Measurements from ENCODE around the gene CLCN2.

Gene CLCN2

DNA sequence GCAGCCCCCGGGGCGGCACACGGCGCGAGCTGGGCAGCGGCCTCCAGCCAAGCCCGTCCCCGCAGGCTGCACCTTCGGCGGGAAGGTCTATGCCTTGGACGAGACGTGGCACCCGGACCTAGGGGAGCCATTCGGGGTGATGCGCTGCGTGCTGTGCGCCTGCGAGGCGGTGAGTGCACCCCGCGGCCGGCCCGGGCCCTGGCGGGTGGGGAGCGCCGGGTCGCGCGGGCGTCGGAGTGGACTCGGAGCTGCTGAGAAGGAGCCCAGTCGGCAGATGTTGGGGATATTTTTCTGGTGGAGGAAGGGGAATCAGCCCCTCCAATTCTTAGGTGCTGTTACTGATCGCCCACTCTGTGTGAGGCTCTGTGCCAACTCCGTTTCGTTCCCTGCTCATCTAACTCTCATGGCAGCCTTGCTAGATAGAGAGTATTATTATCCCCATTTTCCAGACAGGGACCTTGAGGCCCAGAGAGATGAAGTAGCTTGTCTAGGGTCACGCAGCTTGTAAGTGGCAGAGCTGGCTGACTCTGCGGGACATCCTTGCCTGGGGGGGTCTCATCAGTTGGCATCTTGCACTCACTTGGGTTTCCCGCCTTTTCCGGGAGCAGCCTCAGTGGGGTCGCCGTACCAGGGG lies 19.3 kb upstream of the CLCN2 start:
- DNase-seq (ENCODE audit: low spot score): no peak

DNA sequence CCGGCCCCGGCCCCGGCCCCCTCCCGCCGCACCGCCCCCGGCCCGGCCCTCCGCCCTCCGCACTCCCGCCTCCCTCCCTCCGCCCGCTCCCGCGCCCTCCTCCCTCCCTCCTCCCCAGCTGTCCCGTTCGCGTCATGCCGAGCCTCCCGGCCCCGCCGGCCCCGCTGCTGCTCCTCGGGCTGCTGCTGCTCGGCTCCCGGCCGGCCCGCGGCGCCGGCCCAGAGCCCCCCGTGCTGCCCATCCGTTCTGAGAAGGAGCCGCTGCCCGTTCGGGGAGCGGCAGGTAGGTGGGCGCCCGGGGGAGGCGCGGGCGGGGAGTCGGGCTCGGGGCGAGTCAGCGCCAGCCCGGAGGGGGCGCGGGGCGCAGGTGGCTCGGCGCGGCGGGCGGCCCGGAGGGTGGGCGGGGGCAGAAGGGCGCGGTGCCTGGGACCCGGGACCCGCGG lies 18.8 kb upstream of the CLCN2 start:
- no peak for DNase-seq (ENCODE audit: low spot score)

DNA sequence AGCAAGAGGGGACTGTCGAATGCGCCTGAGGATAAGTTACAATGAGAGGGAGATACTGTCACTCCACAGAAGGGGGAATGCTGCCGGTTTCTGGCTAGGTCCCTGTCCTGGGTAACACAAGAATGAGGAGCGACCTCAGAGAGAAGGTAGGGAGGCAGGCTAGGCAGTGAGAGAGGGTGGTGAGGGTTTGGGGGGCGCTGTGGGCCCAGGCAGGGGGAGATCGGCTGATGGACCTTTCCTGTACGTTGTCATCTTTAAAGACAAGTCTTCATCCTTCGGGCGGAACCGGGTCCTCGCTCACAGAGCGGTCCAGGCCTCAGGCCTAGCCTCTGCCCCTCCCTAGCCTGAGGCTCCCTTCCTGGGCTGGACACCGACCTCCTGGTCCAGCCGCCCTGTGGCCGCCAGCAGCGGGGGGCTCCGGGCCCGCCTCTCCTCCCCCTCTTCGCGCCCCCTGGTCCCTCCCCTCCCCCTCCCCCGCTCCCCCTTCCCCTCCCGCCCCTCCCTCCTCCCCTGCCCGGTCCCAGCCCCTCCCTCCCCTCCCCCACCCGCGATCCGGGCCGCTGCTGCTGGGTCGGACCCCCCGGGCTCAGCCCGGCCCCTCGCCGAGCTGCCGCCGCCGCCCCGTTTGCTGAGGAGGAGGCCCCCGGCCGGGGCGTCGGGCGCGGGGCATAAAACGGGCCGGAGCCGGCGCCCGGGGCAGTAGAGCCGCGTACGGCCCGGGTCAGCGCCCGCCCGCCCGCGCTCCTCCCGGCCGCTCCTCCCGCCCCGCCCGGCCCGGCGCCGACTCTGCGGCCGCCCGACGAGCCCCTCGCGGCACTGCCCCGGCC lies 18.2 kb upstream of the CLCN2 start, which contains the start of gene CHRD:
CHRD (plus strand) TSS at position 697 of the 827 bp plus-strand sequence. CDS start 265 bp downstream, outside the sequence.
- DNase-seq (ENCODE audit: low spot score): no peak

DNA sequence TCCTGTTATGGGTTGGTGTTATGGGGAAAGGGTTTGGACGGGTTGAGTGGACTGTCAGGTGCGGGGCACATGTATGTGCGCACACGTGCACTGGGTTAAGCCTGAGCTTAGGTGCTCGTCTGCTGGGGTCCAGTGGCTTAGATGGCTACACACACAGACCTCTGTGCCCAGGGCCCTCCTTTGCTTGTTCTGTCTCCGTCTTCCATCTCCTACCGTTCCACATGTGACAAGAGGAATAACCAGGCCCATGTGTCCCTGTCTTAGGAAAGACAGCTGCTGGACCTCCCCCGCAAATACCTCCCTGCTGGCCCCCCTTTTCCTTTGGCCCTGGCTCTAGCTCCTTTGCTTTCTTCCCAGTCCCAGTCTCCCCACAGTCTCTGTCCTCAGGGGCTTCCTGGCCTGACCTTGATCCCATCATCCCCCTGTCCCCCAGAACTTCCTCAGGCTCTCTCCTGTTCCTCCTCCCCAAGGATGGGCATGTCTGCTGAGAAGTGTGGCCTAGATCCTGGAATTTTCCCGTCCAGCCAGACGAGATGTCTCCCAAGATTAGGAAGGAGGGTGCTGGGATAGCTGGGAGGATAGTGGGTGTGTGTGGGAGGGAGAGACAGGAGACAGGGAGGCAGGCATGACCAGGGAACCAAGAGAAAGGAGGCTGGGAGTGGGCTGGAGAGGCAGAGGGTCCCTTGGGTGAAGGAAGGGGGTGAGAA lies 17.4 kb upstream of the CLCN2 start:
- DNase-seq (ENCODE audit: low spot score): no peak

DNA sequence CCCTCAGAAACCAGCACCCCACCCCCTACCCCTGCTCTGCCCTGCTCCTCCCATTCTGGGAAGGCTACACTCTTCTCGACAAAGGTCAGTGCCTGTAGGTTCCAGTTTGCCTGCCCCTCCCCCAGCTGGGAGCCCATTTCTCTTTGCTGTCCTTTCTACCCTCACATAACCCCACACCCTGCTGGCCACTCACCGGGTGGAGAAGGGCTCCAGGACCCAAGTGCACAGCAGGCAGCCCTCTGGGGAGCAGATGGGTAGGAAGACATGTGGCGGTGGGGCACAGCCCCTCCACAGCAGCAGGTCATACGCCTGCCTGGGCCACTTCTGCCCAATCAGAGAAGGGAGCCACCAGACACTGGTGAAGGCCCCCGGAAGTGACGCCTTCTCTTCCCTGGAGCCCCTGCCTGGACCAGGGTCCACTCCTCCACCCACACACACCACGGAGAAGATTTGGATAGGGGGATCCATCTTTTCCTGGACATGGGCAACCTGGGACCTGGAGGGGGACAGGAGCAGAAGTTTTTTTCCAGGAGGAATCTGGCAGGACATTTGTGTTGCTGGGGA lies 16.6 kb upstream of the CLCN2 start, which contains the start of gene THPO:
THPO (minus strand) TSS at position 326 of the 564 bp plus-strand sequence. CDS start 1,948 bp downstream, outside the sequence.
- DNase-seq (ENCODE audit: low spot score): no peak

DNA sequence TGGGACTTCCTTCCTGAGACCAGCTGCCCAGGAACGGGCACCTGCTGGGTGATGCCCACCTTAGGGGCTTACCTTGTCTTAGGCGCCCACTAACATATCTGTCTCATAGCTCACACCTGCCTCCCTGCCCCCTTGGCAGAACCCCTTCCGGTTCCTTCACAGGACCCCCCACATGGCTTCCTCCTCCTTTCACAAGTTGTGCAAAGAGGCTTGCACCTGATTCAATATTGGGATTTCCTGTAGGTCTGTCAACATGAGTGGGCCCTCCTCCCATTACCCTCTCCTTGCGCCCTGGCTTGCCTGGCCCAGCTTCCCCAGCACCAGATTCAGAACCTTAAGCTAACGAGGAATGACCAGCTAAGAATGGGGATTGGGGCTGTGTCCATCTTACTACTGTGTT lies 16.0 kb upstream of the CLCN2 start:
- DNase-seq (ENCODE audit: low spot score): no peak

DNA sequence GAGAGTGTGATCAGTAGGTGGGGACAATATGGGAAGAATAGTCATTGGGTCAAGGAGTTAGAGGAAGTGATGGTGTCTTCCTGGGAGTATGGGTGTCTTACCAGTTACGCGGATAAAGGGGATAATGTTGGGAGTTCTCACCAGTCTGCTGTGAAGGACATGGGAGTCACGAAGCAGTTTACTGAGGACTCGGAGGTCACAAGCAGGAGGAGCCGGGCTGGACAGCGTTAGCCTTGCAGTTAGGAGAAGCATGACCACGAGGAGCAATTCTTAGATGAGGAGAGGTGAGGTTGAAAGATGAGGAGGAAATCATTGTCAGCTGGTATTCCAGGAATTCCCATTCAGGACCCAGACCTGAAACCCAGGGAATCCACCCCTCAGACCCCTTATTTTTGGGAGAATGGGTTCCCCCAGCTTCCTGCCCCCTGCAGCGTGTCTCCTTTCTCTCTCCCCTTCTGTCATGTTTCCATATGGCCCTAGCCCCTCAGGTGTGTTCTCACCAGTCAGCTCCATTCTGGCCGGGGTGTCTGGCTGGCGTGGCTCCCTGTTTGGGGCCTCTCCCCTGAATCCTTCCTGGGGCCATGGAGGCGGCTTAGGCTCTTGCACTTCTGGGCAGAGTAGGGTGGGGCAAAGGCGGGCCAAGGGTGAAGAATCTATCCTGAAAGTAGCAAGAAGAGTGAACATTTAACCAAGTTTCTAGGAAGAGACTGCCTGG lies 14.5 kb upstream of the CLCN2 start:
- no peak for DNase-seq (ENCODE audit: low spot score)

DNA sequence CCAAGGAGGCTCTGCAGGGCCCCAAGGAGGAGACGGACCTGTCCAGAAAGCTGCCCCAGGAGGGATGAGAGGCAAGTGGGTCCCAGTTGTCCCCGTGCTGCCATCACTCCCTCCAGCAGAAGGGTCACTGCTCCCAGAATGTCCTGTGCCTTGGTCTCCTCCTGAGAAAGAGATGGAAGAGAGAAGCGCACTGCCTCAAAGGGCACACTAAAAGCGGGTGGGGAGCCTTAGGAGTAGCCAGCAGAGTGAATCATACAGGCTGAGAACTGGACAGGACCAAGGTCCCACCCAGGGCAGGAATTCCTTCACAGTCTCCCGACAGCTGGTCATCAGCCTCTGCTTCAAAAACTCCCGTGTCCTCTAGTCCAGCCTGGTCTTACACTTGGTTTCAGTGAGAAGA lies 12.0 kb upstream of the CLCN2 start:
- DNase-seq (ENCODE audit: low spot score): no peak

DNA sequence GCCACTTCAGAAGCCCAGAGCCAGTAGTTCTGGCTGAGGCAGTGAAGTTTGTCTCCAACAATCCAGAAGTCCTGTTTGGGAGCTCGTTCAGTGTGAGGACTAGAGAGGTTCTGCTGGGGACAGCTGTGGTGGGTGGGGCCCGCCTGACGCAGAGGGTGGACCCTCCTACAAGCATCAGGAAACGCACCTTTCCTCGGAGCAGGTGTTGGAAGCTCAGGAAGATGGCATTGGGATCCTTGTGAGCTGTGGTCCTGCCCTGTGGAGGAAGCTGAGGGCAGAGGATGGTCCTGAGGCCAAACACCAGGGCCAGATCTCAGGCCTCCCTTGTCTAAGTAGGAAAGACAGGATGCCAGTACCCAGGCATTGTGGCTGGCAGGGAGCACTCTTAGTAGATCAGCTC lies 11.5 kb upstream of the CLCN2 start:
- DNase-seq (ENCODE audit: low spot score): no peak

DNA sequence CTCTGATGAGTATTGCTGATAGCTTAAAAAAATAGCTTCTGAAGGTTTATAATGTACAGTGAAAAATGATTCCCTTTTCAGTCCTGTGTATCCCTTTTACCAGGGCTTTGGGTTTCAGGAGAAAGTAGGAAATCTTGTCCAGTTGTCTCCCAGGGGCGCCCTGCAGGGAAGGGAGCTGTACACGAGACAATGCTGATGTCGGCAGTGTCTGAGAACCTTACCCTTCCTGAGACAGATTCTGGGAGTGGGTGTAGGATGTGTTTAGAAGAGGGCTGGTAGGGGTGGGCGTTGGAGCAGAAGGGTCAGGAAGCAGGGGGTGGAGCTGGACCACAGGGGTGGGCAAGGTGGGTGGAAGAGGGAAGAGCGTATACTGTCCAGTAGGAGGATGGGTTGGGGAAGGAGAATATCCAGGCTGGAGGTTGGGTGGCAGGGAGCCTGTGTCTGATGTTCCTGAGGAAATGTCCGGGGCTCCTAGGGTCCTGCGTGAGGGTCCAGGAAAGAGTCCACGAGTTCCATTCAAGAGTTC lies 11.0 kb upstream of the CLCN2 start:
- DNase-seq (ENCODE audit: low spot score): no peak

DNA sequence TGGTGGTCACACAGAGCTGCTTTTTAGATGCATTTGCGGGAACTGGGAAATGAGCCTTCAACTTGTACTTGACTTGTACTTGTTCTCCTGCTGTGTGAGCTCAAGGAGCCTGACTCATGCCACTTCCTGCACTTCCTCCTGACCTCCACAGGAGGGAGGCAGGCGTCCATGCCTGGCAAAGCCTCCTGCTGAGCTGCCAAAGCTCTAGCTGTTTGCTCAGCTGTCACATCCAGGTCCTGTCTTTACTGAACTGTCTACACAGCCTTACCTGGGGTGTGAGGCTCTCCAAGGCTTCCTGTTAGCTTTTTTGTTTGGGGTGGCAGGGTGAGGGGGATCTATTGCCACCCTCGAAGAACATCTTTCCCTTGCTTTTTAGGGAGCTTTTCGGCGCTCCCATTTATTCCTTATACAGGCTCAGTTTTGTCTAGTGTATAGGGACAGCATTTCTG lies 10.2 kb upstream of the CLCN2 start:
- peak; percentile 84 for DNase-seq (ENCODE audit: low spot score)

DNA sequence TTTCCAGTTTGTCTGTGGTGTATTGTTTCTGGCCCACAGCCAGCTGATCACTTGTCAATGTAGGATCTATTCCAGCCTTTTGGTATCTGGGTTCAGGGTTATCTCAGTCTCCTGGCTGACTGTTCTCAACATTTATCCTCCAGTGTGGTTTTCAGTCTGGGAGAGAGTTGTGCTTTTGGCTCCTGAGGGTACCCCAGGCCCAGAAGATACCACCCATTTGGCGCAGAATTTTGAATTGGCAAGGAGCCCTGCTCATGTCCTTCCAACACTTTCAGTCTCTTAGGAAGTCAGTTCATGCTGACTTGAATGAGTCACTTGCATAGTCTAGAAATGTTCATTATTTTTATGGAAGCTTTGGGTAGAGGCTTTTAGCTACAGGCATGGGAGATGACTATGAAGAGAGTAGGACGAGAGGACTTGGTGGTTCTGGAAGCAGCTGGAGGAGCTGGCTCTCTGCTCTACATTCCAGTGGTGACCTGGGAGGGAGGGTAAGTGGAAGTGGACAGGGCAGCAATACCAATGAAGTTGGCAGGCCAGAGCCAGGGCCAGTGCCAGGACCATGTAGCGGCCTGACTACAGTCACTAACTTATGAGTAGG lies 7.3 kb upstream of the CLCN2 start:
- no peak for DNase-seq (ENCODE audit: low spot score)

DNA sequence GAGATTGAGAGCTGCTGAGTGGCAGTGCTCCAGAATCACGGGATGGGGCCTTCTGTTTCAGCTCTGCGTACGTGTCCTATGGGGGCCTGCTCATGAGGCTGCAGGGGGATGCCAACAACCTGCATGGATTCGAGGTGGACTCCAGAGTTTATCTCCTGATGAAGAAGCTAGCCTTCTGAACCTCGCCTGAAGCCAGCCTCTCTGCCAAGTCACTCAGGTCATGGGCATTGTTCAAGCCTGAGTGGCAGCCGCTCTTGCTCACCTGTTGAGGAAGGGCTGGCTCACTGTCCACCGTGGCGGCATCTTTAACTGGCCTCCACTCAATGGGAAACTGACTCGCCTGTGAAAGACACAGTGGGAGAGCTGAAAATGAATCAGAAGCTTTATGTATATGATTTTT lies 6.7 kb upstream of the CLCN2 start:
- DNase-seq (ENCODE audit: low spot score): no peak

DNA sequence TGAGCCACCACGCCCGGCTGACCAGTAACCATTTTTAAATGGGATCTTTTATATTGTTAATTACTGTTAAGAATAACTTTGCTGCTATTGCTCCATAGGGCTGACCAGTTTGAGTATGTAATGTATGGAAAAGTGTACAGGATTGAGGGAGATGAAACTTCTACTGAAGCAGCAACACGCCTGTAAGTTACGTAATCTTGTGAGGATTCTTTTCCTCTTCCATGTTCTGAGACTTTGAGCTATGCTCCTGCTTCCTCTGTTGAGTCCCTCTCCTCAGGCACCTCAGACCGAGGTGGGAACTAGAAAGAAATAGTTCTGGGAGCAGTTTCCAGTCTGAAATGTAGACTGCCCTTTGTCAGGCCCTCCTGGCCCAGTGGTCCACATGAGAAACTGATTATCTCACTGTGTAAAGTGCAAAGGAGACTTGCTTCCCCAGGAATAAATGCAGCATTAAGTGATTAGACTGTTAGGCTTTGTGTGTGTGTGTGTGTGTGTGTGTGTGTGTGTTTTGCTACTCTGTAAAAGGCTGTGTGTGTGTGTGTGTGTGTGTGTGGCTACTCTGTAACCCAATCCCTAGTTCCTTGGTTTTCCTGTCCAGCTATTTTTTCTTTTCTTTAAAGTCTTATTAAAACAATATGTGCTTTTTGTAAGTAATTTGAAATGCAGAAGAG lies 5.3 kb upstream of the CLCN2 start:
- DNase-seq (ENCODE audit: low spot score): no peak

DNA sequence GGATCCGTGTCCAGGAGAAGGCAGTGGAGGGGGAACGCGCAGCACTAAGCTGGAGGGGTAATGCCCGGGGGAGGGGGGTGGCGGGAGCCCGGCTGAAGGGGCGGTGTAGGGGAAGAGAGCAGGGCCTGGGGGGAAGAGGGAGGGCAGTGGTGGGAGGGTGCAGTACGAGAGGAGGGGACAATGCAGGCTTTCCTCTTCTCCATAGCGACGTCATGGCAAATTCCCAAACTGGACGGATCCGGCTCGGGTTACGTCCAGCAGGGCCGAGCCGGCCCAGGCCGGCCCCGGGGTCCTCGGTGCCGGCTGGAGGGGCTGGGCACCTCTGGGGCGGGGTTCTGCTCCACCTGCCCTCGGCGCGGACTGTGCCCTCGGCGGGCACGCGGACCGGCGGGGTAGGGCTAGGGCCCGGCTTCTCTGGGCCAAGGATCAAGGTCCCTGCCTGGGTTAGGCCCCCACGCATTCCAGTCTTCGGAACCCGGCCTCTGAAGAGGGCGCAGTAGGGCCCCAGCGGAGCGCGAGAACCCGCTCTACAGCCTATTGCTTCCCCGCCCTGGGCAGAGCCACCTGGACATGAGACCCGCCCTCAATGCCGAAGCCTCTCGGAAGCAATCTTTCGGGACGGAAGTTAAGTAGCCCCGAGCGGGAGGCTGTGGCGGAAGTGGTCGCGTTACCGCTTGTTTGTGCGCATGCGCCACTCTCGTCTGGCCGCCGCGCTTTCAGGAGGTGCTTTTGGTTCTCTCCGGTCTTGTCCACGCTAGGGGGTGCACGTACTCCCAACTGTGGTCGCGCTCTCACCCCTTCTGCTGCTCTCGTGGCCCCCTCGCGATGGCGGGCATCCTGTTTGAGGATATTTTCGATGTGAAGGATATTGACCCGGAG lies 1.5 kb upstream of the CLCN2 start:
- peak; percentile 94 for DNase-seq (ENCODE audit: low spot score)

DNA sequence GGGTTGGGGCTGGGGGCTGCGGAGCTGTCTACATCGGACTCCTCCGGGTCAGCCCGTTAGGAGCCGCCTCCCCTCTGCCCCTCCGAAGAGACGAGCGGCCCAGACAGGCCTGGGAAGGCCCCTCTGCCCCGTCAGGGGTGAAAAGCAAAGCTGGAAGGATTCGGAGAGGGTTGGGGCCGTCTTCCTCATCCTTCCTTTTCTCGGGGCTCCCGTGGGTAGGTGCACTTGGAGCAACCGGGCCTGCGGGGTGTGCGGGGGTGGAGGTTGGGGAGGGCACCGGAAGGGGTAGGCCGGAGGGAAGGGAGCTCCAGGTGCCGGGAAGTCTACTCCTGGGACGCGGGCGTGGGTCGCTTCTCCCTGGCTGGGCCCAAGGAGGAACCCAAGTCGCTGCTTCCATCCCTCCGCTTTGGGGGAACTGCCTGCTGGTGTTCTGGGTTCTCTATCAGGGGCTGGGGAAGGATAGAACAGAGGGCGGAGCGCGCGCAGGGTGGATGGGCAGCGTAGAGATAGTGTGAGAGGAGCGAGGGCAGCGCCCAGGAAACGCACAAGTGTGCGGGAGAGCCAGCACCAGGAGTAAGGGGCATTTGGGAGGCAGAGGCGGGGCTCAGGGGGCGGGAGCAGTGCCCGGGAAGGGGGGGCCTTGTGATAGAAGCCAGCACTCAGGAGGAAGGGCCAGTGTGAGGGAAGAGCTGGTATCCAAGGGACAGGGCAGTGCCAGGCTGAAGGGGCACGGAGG lies 695 bp upstream of the CLCN2 start:
- peak; percentile 75 for DNase-seq (ENCODE audit: low spot score)

DNA sequence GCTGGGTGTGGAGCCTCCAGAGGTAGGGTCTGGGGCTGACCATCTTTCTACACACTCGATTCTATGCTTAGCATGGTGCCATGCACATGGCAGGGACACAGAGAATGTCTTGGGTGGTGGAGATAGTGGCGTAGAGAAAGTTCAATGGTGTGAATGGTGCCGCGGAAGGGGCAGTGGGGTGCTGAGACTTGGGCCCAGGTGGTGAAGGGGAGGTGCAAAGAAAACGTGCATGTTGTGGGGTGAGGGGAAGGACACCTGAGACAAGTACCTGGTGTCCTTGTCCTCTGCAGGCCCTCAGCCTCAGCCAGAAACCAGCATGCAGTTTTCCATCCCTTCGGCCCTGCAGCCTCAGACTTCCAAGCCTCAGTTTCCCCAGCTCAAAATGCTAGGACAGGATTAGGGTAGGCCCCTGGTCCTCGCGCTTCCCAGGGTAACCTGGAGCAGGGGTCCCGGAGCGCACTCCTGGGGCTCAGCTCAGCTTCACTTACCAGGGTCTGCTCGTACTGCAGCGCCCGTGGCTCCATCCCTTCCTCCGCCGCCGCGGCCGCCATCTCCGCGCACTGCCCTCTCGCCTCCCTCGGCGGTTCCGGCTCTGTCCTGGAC lies 375 bp downstream of the CLCN2 start:
- DNase-seq (ENCODE audit: low spot score): no peak
